HG03108 (cell line): Measurements from ENCODE around the gene CSTF3.
A peak's percentile ranks its signal among the peaks of the same experiment; 100 is the strongest.

ENCODE experiments used
- ATAC-seq: cut with Tn5 transposase; IDR thresholded peaks from one replicate; pipeline ENCODE4 v1.9.1; 2021; ENCODE audit warnings: moderate library complexity; ENCODE audit not compliant: unreplicated experiment

The CSTF3 gene

DNA sequence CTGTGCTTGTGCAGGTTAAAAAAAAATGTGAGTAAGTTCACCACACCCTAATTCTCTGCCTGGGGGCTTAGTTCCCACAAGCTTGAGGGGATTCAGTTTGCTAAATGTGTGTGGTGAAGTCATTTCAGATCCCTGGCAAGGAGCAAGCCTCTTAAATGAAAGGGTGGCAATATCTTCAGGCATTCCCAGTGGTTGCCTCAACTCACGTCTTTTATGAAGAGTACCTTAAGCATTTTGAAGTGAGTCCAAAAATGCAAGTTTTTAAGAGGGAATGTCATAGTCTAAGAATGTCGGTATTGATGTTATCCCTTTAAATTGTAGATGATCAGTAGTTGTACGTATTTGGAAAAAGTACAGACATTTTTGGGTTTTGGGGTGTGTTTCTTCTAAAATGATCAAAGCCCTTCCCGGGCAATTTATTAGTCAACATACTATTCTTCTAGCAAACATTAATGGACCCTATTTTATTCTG lies 117.0 kb downstream of the CSTF3 start:
- ATAC-seq = no peak

DNA sequence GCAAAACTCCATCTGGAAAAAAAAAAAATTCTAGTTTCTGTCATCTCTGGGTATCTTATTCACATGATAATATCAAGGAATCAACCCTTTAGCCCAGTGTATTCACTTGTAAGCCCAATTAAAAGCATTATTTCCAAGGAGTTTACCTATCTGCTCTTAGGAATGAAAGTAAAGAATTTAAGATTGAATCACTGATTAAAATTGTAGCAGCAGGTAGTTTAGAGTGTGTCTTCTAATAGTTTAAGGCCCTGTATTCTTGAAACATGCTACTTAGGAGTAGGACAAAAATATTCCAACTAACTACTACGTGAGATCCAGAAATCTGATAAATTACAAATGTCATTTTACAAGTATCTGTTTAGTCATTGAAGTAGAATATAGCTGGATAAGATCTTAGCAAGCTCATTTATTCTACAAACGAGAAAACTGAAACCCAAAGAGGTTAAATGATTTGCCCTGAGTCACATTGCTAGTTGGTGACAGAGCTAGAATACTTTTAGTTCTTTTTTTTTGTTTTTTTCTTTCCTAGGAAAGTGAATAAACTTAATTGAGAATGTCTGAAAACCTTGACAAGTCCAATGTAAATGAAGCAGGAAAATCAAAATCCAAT lies 118.0 kb downstream of the CSTF3 start:
- ATAC-seq = no peak

DNA sequence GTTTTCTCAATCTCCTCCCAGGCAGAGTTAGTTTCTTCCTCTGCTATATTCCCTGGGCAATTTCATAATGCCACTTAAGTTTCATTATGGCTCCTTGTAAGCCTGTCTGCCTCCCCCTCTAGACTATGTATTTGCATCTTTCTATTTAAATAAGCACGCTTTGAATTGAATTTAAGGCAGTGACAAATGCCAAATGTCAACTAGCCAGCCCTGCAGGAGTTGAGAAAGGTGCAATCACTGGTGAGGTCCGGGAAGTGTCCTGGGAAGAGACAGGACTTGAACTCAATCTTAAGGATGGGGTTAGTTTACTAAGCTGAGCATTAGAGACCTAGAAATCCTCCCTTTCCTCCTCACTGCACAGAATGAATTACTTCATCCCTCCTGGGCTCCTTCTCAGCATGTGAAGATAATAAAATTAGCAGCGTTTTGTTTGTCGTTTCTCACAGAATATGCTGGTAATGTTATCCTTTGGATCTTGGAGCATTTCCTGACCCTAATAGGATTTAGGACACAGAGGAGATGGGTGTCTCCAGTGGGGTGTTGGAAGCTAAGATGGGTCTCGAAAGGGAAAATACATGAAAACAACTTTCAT lies 120.3 kb downstream of the CSTF3 start:
- no peak for ATAC-seq

DNA sequence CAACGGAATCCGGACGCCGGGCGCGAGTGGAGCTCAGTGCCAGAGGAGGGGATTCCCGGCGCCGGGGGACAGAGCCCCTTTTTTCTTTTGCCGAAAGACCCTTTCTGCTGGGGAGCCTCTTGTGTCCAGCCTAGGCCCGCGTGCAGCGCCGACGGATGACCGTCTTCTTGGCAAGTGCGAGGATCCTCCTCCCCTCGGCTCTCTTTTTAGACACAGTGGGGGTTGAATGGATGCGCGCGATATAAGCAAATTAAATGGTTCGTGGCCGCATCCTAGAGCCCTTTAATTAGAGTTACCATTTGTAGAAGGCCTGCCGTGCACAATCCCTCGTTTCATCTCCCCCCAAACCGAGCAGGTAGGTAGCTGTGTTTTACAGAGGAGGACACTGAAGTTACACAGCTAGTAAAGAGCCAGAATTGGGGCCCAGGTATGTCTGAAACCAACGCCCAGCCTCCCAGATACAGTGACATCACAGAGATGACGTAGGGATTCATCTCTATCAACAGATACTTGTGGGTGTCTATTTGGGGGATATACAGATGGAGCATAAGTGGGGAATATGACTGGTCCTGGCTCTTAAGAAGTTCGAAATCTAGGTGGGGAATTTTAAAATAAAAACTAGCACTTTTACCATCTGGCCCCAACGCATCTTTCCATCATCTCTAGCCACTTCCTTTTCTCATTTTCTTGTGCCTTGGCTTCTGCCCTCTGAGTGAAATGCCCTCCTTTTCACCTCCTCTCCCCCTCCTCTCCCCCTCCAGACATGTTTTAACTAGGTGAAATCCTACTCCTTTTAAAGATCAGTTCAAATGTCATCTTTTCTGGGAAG lies 121.0 kb downstream of the CSTF3 start:
- ATAC-seq = no peak

- ATAC-seq = peak; percentile 71
Observed at GRCh38 chr11:33039274-33040032, 121.8 kb downstream of the CSTF3 start, which contains the start of gene TCP11L1. Gene TCP11L1 (plus strand): TSS chr11:33039572. CDS start chr11:33043774, 4,202 bp downstream.

GRCh38 chr11:33035011-33035410 lies 126.3 kb downstream of the CSTF3 start:
- ATAC-seq = no peak
